Fibroblast of lung (primary cell): ENCODE results near the gene PRKAA1. TPM values are rescaled to one million over a fixed set of nuclear protein-coding genes. Genes with fewer than 3 reads are reported as not detected.
"Not testable (repeated sequence)": the region's sequence is repeated elsewhere in the genome, so short reads cannot be mapped to it uniquely, and the experiment has no call there.

ENCODE experiments used
- DNase-seq, 2 donors: peaks; one replicate each; pipeline versions ENCODE4 v3.0.0 to v3.0.0-alpha.2; 2010; ENCODE audit warnings: low read depth in 2 of 2
- H2AFZ ChIP-seq: 2 replicates; pipeline ENCODE4 v1.5.1; 2012; ENCODE audit warnings: low read length, control low read depth, inconsistent platforms
- H3K27ac ChIP-seq: 2 replicates; pipeline ENCODE4 v1.5.1; 2011; ENCODE audit warnings: low read length, control low read depth; ENCODE audit not compliant: insufficient read depth
- H3K27me3 ChIP-seq: 2 replicates; pipeline ENCODE4 v1.5.1; 2011; ENCODE audit warnings: mild to moderate bottlenecking, low read length; ENCODE audit not compliant: control insufficient read depth, insufficient read depth
- H3K36me3 ChIP-seq: 2 replicates; pipeline ENCODE4 v1.5.1; 2011; ENCODE audit warnings: low read length; ENCODE audit not compliant: control insufficient read depth, insufficient read depth
- H3K4me1 ChIP-seq: 2 replicates; pipeline ENCODE4 v1.5.1; 2011; ENCODE audit warnings: low read length; ENCODE audit not compliant: control insufficient read depth, insufficient read depth; ENCODE audit errors: extremely low read depth
- H3K4me2 ChIP-seq: 2 replicates; pipeline ENCODE4 v1.5.1; 2011; ENCODE audit warnings: low read length, control low read depth; ENCODE audit not compliant: insufficient read depth; ENCODE audit errors: extremely low read depth
- H3K4me3 ChIP-seq, 4 experiments: fragments of 200-600 bp in 1 of 4; sonication (generic) in 1 of 4; replicated peaks in 1 of 4; 2 replicates each; pipeline ENCODE4 v1.5.1; 2011 to 2016; ENCODE audit warnings: low read length in 4 of 4, low read depth in 3 of 4, mild to moderate bottlenecking in 3 of 4, control low read depth in 2 of 4, inconsistent platforms in 1 of 4, mixed read lengths in 1 of 4; ENCODE audit not compliant: insufficient read depth in 1 of 4; ENCODE audit errors: control extremely low read depth in 1 of 4
- H3K79me2 ChIP-seq: 2 replicates; pipeline ENCODE4 v1.5.1; 2012; ENCODE audit warnings: mild to moderate bottlenecking, low read length, inconsistent platforms; ENCODE audit not compliant: control insufficient read depth, insufficient read depth
- H3K9ac ChIP-seq: 2 replicates; pipeline ENCODE4 v1.5.1; 2011; ENCODE audit warnings: mild to moderate bottlenecking, low read length, control low read depth; ENCODE audit not compliant: insufficient read depth
- H3K9me3 ChIP-seq: 2 replicates; pipeline ENCODE4 v1.5.1; 2012; ENCODE audit warnings: low read depth, low read length; ENCODE audit not compliant: control insufficient read depth, insufficient read depth
- H4K20me1 ChIP-seq: 2 replicates; pipeline ENCODE4 v1.5.1; 2011; ENCODE audit warnings: low read length; ENCODE audit not compliant: control insufficient read depth, insufficient read depth; ENCODE audit errors: extremely low read depth
- CTCF ChIP-seq, 2 donors: IDR thresholded peaks in 1 of 2; conservative IDR thresholded peaks in 1 of 2; 1 replicate in 1 of 2; 2 replicates in 1 of 2; pipeline ENCODE4 v1.5.1; 2011 to 2012; ENCODE audit warnings: low read length in 2 of 2, control low read depth in 1 of 2, inconsistent platforms in 1 of 2, low read depth in 1 of 2, mild to moderate bottlenecking in 1 of 2
- EZH2 ChIP-seq: IDR thresholded peaks from 2 replicates; pipeline ENCODE4 v1.5.1; 2012; ENCODE audit warnings: low read length, control low read depth, mild to moderate bottlenecking; ENCODE audit errors: missing control alignments
- polyA plus RNA-seq, 2 donors: library from polyadenylated mRNA; depleted of rRNA in 1 of 2; stranded (reverse) in 1 of 2; unstranded in 1 of 2; fragments of >200 nt; gene quantifications; 2 replicates each; pipeline ENCODE4 v1.2.1, GENCODE V29; 2011 to 2012; ENCODE audit warnings: missing spikeins in 1 of 2
- total RNA-seq: library from RNA; depleted of rRNA; stranded (reverse); fragments of >200 nt; gene quantifications from 2 replicates; pipeline ENCODE4 v1.2.1, GENCODE V29; 2014

Gene PRKAA1
- total and polyA plus RNA-seq, 2 donors (not counting 1 experiment from before 2014, with no cell fraction given): 106 to 107 TPM

DNA sequence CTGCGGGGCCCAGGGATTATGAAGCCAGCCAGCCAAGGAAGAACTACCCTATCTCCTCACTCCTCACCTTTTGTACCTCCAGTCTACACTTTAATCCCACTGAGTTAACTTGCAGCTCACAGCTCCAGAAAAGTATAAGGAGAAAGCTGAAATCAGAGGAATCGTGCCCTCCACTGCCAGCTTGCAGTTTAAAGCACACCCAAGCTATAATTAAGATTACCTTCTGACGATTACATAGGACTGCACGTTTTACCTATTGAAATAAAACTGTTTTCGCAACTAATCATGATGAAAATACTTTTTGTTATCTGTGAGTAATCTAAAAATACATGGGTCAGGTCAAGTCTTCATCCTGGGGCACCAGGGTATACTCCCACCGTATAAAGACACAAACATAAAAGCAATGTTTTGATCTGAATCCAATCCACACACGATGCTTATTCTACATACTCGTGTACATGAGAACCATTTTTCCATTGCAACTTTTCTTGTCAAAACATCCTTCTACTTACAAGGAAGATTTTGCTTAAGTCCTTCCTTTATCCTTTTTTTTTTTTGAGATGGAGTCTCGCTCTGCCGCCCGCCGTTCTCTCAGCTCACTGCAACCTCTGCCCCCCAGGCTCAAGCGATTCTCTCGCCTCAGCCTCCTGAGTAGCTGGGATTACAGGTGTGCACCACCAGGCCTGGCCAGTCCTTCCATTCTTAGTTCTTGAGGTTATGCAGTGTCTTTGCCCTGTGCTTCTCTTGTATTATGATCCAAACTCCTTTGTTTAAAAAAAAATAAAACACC is 29.2 kb upstream of the PRKAA1 start:
- H3K4me1 ChIP-seq: peaks cover 2% of the 10 kb centered on the region
- no peaks in the 10 kb centered on the region for H4K20me1 ChIP-seq
- no peak overlapping the region for H3K4me2 ChIP-seq
- H2AFZ ChIP-seq: no peak overlapping the region
- no peak overlapping the region for H3K4me3 ChIP-seq
- TF ChIP-seq EZH2 (no peak), CTCF (conservative IDR thresholded peaks at IDR 0.05 in 1 of 2, IDR thresholded peaks at IDR 0.05 in 1 of 2; ENCODE audit: low read depth in 1 of 2, low read length in 2 of 2) (no peak)
- H3K9ac ChIP-seq: no peak overlapping the region
- H3K79me2 ChIP-seq: peaks cover 26% of the 10 kb centered on the region
- no peaks in the 10 kb centered on the region for H3K27me3 ChIP-seq
- no peaks in the 10 kb centered on the region for H3K9me3 ChIP-seq
- H3K27ac ChIP-seq: no peak overlapping the region
- DNase-seq: no peak
- peaks cover 17% of the 10 kb centered on the region for H3K36me3 ChIP-seq

DNA sequence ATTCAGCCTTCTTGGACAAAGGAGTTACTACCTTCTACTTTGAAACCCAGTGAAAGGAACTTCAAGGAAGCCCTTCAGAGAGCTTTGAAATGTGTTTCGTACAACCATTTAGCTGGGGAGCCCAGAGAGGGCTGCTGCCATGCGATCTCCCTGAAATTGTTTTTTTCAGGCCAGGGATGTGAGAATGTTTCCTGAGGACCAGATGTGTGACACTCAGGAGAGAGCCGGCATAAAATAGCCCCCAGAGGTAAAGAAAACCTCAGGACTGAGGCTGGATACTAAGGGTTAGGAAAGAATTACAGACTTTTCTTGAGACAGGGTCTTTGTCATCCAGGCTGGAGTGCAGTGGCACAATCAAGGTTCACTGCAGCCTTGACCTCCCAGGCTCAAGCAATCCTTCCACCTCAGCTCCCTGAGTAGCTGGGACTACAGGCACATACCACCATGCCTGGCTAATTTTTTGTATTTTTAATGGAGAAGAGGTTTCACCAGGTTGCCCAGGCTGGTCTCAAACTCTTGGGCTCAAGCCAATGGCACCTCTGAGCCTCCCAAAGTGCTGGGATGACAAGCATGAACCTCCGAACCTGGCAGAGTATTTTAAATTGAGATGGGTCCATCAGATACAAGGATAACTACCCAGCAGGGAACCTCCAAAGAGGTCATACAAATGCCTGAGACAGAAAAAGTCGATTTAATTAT is 28.5 kb upstream of the PRKAA1 start:
- Histone ChIP-seq H3K4me1 (peaks cover under 1% of the 10 kb centered on the region), H3K27ac (no peak overlapping the region), H3K27me3 (no peaks in the 10 kb centered on the region), H3K9me3 (no peaks in the 10 kb centered on the region), H2AFZ (no peak overlapping the region), H3K4me2 (no peak overlapping the region), H3K9ac (no peak overlapping the region), H4K20me1 (no peaks in the 10 kb centered on the region), H3K79me2 (peaks cover 19% of the 10 kb centered on the region), H3K4me3 (no peak overlapping the region), H3K36me3 (peaks cover 16% of the 10 kb centered on the region)
- TF ChIP-seq EZH2 (no peak), CTCF (conservative IDR thresholded peaks at IDR 0.05 in 1 of 2, IDR thresholded peaks at IDR 0.05 in 1 of 2; ENCODE audit: low read depth in 1 of 2, low read length in 2 of 2) (no peak)
- no peak for DNase-seq

GRCh38 chr5:40825461-40826043 is 27.4 kb upstream of the PRKAA1 start:
- H3K79me2 ChIP-seq, H3K9me3 ChIP-seq, H2AFZ ChIP-seq, H3K9ac ChIP-seq, H3K4me1 ChIP-seq, H4K20me1 ChIP-seq, H3K27ac ChIP-seq, DNase-seq, H3K4me2 ChIP-seq, H3K4me3 ChIP-seq, H3K27me3 ChIP-seq: not testable (repeated sequence)
- peaks cover 12% of the 10 kb centered on the region for H3K36me3 ChIP-seq
